GM10266 (cell line): ENCODE measurements around the gene TMEM25.
"Not testable (repeated sequence)": the region's sequence is repeated elsewhere in the genome, so short reads cannot be mapped to it uniquely, and the experiment has no call there.

Source experiments
- DNase-seq: peaks from one replicate; pipeline ENCODE4 v3.0.0; 2012; ENCODE audit errors: extremely low spot score
- CTCF ChIP-seq: IDR thresholded peaks from 2 replicates; pipeline ENCODE4 v1.5.1; 2012; ENCODE audit warnings: mild to moderate bottlenecking, low read depth; ENCODE audit not compliant: control insufficient read depth, insufficient read depth; ENCODE audit errors: missing control alignments

Gene TMEM25

GRCh38 chr11:118569670-118570069, 38.7 kb downstream of the TMEM25 start:
- TF ChIP-seq CTCF, result no peak
- no peak for DNase-seq

GRCh38 chr11:118570787-118571186, 39.8 kb downstream of the TMEM25 start:
- no peak for DNase-seq
- TF ChIP-seq CTCF, result no peak

GRCh38 chr11:118571701-118572060, 40.7 kb downstream of the TMEM25 start:
- not testable (repeated sequence) for DNase-seq

GRCh38 chr11:118572061-118572980, 41.3 kb downstream of the TMEM25 start, which contains the start of gene ARCN1:
ARCN1 (plus strand) TSS chr11:118572409; CDS start chr11:118572548, 139 bp downstream.
- TF ChIP-seq CTCF, result no peak

GRCh38 chr11:118572981-118573550, 42.1 kb downstream of the TMEM25 start:
- no peak for TF ChIP-seq CTCF
- DNase-seq, result peak; percentile 20

More at GRCh38 chr11:118572061-118572980, 41.3 kb downstream of the TMEM25 start, which contains the start of gene ARCN1:
- peak; percentile 84 for DNase-seq

GRCh38 chr11:118574636-118575035, 43.6 kb downstream of the TMEM25 start:
- no peak for TF ChIP-seq CTCF
- DNase-seq, result no peak

- DNase-seq, result not testable (repeated sequence)
Measured at GRCh38 chr11:118577995-118578394, 47.0 kb downstream of the TMEM25 start.

GRCh38 chr11:118581057-118581456, 50.1 kb downstream of the TMEM25 start:
- TF ChIP-seq CTCF, result no peak
- DNase-seq, result no peak
